Neural cell (in vitro differentiated cells): ENCODE measurements around the gene FAM53B. TPM values are rescaled to one million over a fixed set of nuclear protein-coding genes. Genes with fewer than 3 reads are reported as not detected.

Experiments used
- H2AFZ ChIP-seq: fragments of 200-600, 300-800 bp; sonication (generic), shearing (Covaris generic); 2 replicates; pipeline ENCODE4 v1.6.0; 2014; ENCODE audit warnings: low read depth, mild to moderate bottlenecking, antibody characterized with exemption, low read length, moderate library complexity
- H3F3A ChIP-seq: fragments of 200-600 bp; shearing (Covaris generic); 2 replicates; pipeline ENCODE4 v1.6.1; 2016; ENCODE audit warnings: mild to moderate bottlenecking, moderate library complexity, mixed read lengths, antibody characterized with exemption, low read length; ENCODE audit not compliant: insufficient read depth, poor library complexity, severe bottlenecking
- H3K27ac ChIP-seq: fragments of 200-600, 300-800 bp; sonication (generic), shearing (Covaris generic); 2 replicates; pipeline ENCODE4 v1.5.1; 2014; ENCODE audit warnings: mild to moderate bottlenecking, low read length, moderate library complexity
- H3K27me3 ChIP-seq: fragments of 300-800, 200-600 bp; sonication (generic), shearing (Covaris generic); 2 replicates; pipeline ENCODE4 v1.6.0; 2014; ENCODE audit warnings: mild to moderate bottlenecking, low read depth, low read length, moderate library complexity; ENCODE audit not compliant: insufficient read depth
- H3K36me3 ChIP-seq: fragments of 300-800, 200-600 bp; sonication (generic), shearing (Covaris generic); 2 replicates; pipeline ENCODE4 v1.5.1; 2014; ENCODE audit warnings: mild to moderate bottlenecking, antibody characterized with exemption, low read length, moderate library complexity; ENCODE audit not compliant: insufficient read depth
- H3K4me2 ChIP-seq: fragments of 300-800, 200-600 bp; sonication (generic), shearing (Covaris generic); 2 replicates; pipeline ENCODE4 v1.6.0; 2014; ENCODE audit warnings: mild to moderate bottlenecking, low read length
- H3K4me3 ChIP-seq: fragments of 300-800, 200-600 bp; sonication (generic), shearing (Covaris generic); 2 replicates; pipeline ENCODE4 v1.5.1; 2014; ENCODE audit warnings: mild to moderate bottlenecking, low read length, moderate library complexity
- H3K79me2 ChIP-seq: fragments of 200-600 bp; shearing (Covaris generic); replicated peaks from 2 replicates; pipeline ENCODE4 v1.6.0; 2014; ENCODE audit warnings: mild to moderate bottlenecking, low read length, moderate library complexity; ENCODE audit not compliant: insufficient read depth
- H3K9ac ChIP-seq: fragments of 300-800, 200-600 bp; sonication (generic), shearing (Covaris generic); 2 replicates; pipeline ENCODE4 v1.6.1; 2016; ENCODE audit warnings: mild to moderate bottlenecking, low read length, mixed read lengths
- H3K9me2 ChIP-seq: fragments of 200-600 bp; shearing (Covaris generic); 2 replicates; pipeline ENCODE4 v1.6.1; 2016; ENCODE audit warnings: mild to moderate bottlenecking, low read length, mixed read lengths; ENCODE audit not compliant: insufficient read depth
- H3K9me3 ChIP-seq: fragments of 200-600, 300-800 bp; sonication (generic), shearing (Covaris generic); 2 replicates; pipeline ENCODE4 v1.6.1; 2016; ENCODE audit warnings: mild to moderate bottlenecking, mixed run types, low read length, moderate library complexity, mixed read lengths
- H4K20me1 ChIP-seq: fragments of 200-600 bp; shearing (Covaris generic); 2 replicates; pipeline ENCODE4 v1.6.1; 2016; ENCODE audit warnings: mild to moderate bottlenecking, mixed run types; ENCODE audit not compliant: insufficient read depth
- CTCF ChIP-seq: fragments of 450-650 bp; IDR thresholded peaks from 2 replicates; pipeline ENCODE4 v1.5.1; 2014; ENCODE audit warnings: antibody characterized with exemption, mild to moderate bottlenecking, moderate library complexity; ENCODE audit not compliant: poor library complexity, severe bottlenecking
- EP300 ChIP-seq: fragments of 450-650 bp; conservative IDR thresholded peaks from 2 replicates; pipeline ENCODE4 v1.6.1; 2014; ENCODE audit warnings: antibody characterized with exemption, mild to moderate bottlenecking, moderate library complexity; ENCODE audit not compliant: poor library complexity, severe bottlenecking
- EZH2 ChIP-seq: fragments of 200-600, 300-800 bp; shearing (Covaris generic), sonication (generic); IDR thresholded peaks from 2 replicates; pipeline ENCODE4 v1.6.1; 2014; ENCODE audit warnings: antibody characterized with exemption, low read length, borderline replicate concordance, mild to moderate bottlenecking; ENCODE audit not compliant: insufficient read depth, poor library complexity, severe bottlenecking
- MXI1 ChIP-seq: fragments of 450-650 bp; conservative IDR thresholded peaks from 2 replicates; pipeline ENCODE4 v1.6.1; 2014; ENCODE audit warnings: antibody characterized with exemption, mild to moderate bottlenecking; ENCODE audit not compliant: poor library complexity, severe bottlenecking
- POLR2AphosphoS5 ChIP-seq: IDR thresholded peaks from 2 replicates; pipeline ENCODE4 v1.6.1; 2012
- RAD21 ChIP-seq: fragments of 450-650 bp; conservative IDR thresholded peaks from 2 replicates; pipeline ENCODE4 v1.6.1; 2014; ENCODE audit warnings: antibody characterized with exemption, mild to moderate bottlenecking, moderate library complexity
- SMC3 ChIP-seq: fragments of 450-650 bp; conservative IDR thresholded peaks from 2 replicates; pipeline ENCODE4 v1.6.1; 2014; ENCODE audit warnings: antibody characterized with exemption, mild to moderate bottlenecking, moderate library complexity; ENCODE audit not compliant: poor library complexity
- TAF1 ChIP-seq: IDR thresholded peaks from 2 replicates; pipeline ENCODE4 v1.6.1; 2012; ENCODE audit warnings: low read depth
- polyA plus RNA-seq: library from polyadenylated mRNA; depleted of rRNA; stranded (reverse); fragments of >200 nt; gene quantifications from 2 replicates; pipeline ENCODE4 v1.2.3, GENCODE V29; 2014
- TF ChIP-seq, protein P1 (sequence below): IDR thresholded peaks from 2 replicates; pipeline ENCODE4 v1.6.1; 2012; ENCODE audit warnings: borderline replicate concordance

The FAM53B gene
- polyA plus RNA-seq, 1 donor from 2014 or later: 21.8 TPM

DNA sequence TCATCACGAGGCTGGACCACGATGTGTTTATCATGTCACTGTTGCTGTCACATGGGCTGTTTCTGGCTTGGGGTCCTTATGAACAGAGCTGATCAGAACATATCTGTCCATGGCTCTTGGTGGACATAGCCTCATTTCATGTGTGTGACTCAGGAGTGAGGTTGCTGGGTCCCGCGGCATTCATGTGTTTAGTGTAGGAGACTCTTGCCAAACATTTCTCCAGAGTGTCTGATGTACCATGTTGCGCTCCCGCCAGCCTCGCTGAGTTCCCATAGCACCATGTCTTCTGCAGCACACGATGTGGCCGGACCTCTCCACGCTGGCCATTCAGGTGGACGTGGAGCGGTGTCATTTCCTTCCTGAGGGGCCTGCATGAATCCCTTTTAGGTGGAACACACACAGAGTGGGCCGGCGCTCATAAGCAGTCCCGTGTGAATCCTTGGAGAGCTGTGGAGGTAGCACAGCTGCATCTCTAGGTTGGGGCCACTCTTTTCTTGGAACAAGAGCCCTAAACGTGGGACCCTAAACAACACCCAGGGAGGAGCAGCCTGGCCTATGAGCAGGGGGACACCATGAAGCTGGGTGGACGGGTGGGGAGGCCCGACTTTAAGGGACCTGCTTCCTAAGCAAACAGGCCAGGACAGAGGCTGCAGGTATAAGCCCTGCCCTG, 147.9 kb downstream of the FAM53B start:
- Histone ChIP-seq H3K79me2 (no peaks in the 10 kb centered on the region), H3K9ac (no peak overlapping the region), H3K27me3 (no peaks in the 10 kb centered on the region), H3K36me3 (no peaks in the 10 kb centered on the region), H3F3A (no peaks in the 10 kb centered on the region), H3K4me2 (no peak overlapping the region), H2AFZ (no peak overlapping the region), H3K27ac (no peak overlapping the region), H3K9me2 (no peaks in the 10 kb centered on the region), H3K4me3 (no peak overlapping the region), H3K9me3 (peaks cover 8% of the 10 kb centered on the region), H4K20me1 (no peaks in the 10 kb centered on the region)
- TF ChIP-seq MXI1 (no peak), TAF1 (no peak), CTCF (no peak), RAD21 (no peak), EP300 (no peak), SMC3 (no peak), EZH2 (no peak), POLR2AphosphoS5 (no peak)
- TF ChIP-seq, protein P1, sequence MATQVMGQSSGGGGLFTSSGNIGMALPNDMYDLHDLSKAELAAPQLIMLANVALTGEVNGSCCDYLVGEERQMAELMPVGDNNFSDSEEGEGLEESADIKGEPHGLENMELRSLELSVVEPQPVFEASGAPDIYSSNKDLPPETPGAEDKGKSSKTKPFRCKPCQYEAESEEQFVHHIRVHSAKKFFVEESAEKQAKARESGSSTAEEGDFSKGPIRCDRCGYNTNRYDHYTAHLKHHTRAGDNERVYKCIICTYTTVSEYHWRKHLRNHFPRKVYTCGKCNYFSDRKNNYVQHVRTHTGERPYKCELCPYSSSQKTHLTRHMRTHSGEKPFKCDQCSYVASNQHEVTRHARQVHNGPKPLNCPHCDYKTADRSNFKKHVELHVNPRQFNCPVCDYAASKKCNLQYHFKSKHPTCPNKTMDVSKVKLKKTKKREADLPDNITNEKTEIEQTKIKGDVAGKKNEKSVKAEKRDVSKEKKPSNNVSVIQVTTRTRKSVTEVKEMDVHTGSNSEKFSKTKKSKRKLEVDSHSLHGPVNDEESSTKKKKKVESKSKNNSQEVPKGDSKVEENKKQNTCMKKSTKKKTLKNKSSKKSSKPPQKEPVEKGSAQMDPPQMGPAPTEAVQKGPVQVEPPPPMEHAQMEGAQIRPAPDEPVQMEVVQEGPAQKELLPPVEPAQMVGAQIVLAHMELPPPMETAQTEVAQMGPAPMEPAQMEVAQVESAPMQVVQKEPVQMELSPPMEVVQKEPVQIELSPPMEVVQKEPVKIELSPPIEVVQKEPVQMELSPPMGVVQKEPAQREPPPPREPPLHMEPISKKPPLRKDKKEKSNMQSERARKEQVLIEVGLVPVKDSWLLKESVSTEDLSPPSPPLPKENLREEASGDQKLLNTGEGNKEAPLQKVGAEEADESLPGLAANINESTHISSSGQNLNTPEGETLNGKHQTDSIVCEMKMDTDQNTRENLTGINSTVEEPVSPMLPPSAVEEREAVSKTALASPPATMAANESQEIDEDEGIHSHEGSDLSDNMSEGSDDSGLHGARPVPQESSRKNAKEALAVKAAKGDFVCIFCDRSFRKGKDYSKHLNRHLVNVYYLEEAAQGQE: no peak

- Histone ChIP-seq H3K36me3 (no peaks in the 10 kb centered on the region), H2AFZ (no peak overlapping the region), H3K9me3 (peaks cover 8% of the 10 kb centered on the region), H3K4me3 (no peak overlapping the region), H3K4me2 (no peak overlapping the region), H3K9ac (no peak overlapping the region), H3K79me2 (no peaks in the 10 kb centered on the region), H3K27me3 (no peaks in the 10 kb centered on the region), H4K20me1 (no peaks in the 10 kb centered on the region), H3K27ac (no peak overlapping the region), H3K9me2 (no peaks in the 10 kb centered on the region), H3F3A (no peaks in the 10 kb centered on the region)
- TF ChIP-seq MXI1: no peak
- TF ChIP-seq CTCF: no peak
- no peak for TF ChIP-seq RAD21
- TF ChIP-seq SMC3: no peak
- TF ChIP-seq EZH2: no peak
- no peak for TF ChIP-seq TAF1
- no peak for TF ChIP-seq POLR2AphosphoS5
- TF ChIP-seq EP300: no peak
- TF ChIP-seq, protein P1: no peak
These were observed 148.9 kb downstream of the FAM53B start for GRCh38 chr10:124595143-124595883.
